SIG-M5 (cell line): ENCODE data around the gene DLG2.

Experiments
- DNase-seq: peaks from one replicate; lab custom pipeline; 2025; lab: John Stamatoyannopoulos, UW

DLG2 gene

DNA sequence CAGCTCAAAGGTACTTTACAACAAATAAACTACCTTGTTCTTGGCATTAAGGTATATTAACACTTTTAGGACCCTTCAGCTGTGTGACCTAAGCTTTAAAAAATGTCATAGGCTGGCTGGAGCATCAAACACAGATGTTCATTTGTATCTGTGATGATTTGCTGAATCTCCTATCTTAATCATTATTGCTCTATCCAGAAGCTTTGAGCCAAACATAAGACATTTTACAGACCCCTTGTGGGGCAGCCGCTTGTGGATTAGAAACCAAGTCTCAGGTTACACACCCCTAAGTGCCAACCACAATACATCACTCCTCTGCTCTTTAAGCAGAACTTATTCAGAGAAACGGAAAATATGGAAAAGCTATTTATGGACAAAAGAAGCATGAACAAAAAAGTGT, 1946.8 kb downstream of the DLG2 start:
- no peak for DNase-seq

DNA sequence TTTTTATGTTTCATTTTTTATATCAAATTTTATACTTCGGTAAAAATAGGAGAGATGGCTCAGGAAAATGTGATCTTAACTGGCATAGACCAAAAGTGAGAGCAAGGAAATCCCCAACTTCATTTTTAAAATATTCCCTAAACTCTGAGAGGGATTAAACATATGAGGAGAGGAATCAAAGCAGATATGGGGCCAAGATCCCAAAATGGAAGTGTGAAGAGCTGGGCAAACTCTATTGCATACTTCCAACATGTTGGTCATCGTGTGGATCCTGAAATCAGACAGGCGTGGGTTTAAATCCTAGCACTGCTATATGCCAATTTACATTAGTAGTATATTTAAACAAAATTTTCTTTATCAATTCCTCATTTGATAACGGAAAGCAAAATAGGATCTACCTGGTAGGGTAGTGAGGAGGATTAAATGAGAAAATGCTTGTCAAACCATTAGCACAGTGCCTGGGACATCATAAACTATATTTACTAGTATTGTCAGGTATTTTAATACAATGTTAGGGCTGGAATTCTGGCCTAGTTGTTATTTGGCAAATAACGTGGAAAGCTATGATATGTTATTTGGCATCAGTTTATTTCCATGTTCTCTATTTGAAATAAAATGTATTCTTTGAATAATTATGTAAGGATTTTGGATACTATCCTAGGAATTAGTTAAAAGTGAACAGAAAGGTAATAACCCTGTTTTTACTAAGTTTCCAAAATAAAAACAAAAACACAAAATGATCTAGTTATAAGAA, 1948.1 kb downstream of the DLG2 start:
- no peak for DNase-seq

DNA sequence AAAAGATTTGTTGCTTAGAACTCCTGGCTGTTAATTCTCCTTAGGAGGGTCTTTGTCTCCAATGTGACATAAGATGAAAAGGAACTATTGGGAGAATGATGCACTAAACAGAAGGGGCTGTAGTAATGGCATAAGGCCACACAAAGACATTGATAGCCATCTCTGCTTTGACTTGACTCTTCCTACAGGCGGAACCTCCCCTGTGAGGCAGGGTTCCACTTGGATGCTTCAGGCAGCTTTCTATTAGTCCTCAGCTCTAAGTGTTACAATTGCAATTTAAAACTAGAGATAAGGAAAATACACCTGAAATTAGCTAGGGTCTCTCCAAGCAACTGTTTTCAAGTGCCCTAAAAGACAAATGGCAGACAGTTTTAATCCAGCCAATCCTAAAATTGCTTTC, 1949.4 kb downstream of the DLG2 start:
- DNase-seq: no peak

DNA sequence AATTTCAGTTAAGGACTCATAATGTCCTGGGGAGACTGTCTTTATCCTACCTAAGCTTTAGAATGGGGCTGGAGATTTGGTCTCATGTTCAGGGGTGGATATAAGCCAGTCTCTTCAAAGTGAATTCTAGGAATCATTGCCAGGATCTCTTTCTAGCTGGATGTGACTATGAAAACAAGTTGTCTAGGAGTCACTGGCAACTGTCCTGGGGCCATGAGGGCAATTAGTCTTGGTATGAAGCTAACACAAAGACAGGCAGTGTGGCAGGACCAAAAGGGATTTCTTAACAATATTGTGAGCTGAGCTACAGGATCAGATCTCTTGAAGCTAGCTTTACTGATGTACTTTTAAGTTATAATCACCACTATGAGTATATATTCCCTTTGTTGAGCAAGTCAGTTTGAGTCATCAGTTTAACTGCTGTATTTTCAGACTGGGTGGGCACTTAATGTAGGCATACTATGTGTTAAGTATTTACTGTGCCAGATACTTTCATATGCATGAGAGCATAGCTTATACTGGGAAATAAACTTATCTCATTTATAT, 1951.0 kb downstream of the DLG2 start:
- DNase-seq: no peak

- DNase-seq: no peak
These were observed 1952.8 kb downstream of the DLG2 start for GRCh38 chr11:83674102-83674896.

DNA sequence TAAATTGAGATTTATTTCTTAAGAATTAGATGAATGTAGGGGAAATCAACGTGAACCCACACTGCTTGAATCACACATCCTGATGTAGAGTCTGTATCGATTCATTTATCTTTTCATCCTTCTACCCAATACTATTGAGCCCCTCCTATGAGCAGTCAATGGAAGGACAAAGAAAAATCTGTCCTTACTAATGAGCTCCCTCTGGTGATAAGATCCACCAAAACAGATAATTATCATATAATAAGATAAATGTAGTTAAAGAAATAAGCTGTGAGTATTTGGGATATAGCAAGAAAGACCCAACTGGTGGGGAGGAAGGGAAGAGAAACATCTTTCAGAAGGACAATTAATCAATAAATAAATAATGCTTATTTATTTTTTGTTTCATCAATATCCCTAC, 1955.9 kb downstream of the DLG2 start:
- DNase-seq: no peak

DNA sequence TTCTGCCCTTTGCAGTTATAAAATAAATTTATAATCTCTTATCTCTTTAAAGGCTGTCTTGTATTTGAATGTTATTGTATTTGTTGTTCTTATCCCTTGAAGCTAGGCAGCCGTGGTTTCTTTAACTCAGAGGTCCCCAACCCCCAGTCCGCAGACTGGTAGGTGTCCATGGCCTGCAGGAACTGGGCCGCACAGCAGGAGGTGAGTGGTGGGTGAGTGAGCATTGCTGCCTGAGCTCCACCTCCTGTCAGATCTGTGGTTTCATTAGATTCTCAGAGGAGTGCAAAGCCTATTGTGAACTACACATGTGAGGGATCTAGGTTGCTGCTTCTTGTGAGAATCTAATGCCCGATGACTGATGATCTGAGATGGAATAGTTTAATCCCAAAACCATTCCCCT, 1961.0 kb downstream of the DLG2 start:
- no peak for DNase-seq

- DNase-seq: no peak
These were observed 1963.2 kb downstream of the DLG2 start for GRCh38 chr11:83663988-83664387.

DNA sequence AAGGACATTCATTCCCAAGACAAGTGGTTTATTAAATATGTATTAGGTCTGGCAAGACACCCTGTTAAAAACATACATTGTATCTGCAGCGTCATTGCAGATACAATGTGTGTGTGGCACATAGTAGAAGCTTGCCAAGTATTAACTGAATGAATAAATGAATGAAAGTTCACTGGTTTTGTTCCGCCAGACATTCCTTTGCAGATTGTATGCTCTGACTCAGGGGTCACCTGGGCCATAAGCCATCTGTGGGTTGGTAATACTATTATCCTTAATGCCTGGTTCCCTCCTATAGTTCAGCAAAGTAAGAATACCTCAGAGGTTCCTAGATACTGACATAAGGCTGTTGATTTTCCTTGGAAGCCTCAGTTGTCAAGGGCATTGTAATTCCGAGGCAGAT, 1963.7 kb downstream of the DLG2 start:
- no peak for DNase-seq

DNA sequence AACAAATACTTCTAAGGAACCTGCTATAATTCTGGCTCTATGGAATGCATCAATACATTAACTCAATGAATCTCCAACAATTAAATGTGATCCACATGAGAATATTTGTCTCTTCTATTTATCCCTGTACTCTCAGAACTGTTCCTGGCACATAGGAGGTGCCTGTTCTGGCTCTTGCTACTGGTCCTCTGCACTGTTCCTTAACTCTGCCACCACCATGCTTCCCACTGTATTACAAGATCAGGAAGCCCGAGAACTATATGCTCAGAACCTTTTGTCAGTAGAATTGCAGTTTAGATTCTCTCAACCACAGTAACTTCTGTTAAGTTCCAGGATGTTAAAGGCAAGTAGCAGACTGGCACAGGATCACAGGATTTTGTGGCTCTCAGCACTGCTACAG, 1964.7 kb downstream of the DLG2 start:
- DNase-seq: no peak

DNA sequence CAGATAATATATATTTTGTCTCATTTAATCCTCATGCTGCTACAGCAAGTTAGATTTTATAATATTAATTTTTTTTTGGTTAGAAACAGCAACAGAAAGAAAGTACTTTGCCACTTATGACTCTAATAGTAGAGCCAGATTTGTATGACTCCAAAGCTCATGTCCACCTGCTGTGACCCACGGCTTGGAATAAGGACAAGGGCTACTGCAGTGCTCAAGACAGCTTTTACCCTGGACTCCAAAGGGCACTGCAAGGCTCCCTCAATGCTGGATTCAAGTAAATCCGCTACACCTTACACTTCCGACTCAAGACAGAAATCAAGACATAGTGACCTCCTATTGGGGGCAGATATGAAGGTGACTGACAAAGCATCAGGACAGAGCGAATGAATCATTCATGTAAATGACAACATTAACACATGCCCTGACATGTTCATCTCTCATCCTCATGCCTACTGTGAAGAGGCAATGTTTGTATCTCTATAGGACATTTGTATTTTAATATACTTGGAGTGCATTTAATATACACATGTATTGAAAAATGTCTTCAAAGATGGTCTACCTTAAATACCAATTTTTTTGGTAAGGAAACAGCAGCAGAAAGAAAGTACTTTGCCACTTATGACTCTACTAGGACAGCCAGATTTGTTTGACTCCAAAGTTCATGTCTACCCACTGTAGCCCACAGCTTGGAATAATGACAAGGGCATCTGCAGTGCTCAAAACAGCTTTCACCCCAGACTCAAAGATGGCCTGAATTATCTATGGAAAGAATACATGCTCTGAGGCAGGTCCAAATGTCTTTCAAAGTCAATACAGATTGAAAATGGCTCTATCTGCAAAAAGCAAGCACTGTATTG, 1965.4 kb downstream of the DLG2 start:
- DNase-seq: no peak

DNA sequence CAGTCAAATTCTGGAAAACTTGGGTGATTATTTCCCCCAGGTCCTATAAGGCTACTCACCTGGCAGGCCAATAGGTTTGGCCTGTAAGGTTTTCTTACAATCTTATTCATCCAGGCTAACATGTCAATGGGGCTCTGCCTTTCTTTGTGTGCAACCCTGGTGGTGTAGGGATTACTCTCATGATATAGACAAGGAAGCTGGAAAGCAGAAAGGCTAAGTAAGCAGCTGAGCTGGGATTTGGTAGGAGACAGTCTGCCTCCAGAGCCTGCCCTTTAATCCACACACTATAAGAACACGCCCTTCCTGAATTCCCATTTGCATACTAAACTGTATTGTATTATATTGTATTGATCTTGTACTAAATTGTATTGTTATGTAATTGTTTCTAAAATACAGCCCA, 1967.7 kb downstream of the DLG2 start:
- no peak for DNase-seq

GRCh38 chr11:83656796-83657330, 1970.3 kb downstream of the DLG2 start:
- no peak for DNase-seq

DNA sequence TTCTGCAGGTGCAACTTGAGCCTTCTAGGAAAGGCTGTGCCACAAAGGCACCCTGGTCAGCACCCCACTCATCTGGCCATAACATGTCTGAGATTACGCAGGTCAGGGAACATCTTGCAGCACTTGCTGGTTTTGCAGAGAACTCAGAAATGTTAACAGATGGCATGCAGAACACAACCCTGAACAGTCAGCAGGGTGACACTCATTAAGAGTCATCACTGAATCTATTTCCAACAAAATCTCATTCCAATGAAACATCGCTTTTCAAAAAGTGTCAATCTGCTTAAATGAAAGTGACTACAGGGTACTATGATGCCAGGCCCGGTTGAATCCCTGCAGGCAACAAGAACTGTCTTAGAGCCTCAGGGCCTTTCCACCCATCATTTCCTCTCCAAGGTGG, 1971.2 kb downstream of the DLG2 start:
- no peak for DNase-seq

DNA sequence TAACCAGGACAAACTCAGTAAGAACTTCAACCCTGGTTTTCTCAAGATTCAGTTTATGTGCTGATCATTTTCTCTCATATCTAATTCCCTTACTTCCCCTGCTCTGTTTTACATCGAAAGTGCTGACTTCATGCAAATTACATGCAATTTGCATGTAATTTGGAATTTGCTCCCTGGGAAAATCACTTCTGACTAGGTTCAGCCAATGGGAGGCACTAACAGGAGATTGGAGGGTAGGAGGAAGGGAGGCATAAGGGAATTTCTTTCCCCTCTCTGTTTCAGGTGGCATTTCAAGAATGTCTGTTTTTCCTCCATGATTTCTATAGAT, 1977.7 kb downstream of the DLG2 start:
- no peak for DNase-seq

DNA sequence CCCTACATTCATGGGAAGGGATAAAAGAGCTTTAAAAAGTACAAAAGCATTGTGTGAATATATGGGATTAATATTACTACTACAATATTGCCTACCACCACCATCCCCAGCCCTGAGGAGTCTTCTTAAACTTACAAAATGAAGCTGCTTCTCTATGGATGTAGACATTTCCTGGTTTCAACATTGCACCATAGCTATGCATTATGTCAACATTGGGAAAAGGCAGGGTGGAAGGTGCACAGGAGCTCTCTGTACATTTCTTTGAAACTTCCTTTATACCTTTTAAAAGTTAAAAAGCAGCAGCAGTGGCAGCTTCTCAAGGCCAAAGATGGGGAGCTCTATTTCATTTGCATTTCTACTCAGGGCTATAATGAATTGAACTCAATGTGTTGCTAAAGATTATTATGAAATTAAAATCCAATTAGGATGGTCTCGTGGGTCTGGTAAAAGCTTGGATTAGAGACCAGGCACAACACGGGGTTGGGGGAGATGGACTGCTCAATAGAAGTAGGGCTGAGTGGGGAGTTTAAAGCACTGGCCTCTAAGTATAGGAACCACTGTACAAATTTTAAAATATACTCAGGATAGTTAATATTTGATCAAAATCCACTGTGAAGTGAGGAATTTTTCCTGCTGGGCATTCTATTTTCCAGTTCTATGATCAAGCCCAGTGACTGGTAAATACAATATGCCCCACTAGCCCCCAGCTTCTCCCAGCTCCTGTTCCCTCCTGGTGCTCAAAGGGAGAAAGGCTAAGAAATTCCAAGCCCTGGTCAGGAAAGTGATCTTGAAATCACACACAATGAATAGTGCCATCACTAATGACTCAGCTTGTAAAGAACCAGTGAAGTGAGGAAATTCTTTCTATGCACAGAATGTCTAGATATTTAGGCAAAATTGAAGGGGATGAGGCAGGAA, 1978.3 kb downstream of the DLG2 start:
- no peak for DNase-seq

GRCh38 chr11:83645561-83645960, 1981.6 kb downstream of the DLG2 start:
- DNase-seq: no peak

- DNase-seq: no peak
These were observed 1984.0 kb downstream of the DLG2 start for GRCh38 chr11:83643115-83643514.

DNA sequence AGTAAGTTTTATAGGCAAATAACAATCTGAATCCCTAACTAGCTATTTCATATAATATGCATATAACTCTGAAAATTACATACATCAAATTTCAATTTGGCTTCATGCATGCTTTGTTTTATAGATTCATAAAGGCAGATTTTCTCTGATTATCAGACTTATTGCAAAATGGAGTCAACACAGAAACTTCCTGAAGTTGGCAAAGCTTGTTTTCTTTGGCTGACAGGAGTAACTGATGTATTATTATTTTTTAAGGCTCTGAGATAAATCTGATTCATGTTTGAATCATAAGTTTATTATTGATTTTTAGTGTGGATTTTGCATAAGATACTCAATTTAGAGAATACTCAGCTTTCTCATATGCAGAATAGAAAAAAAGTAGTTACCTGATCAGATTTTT, 1984.6 kb downstream of the DLG2 start:
- no peak for DNase-seq

- no peak for DNase-seq
These were observed 1985.6 kb downstream of the DLG2 start for GRCh38 chr11:83641511-83641910.
